Measurements from ENCODE around the gene AMOTL1.
"Not testable (repeated sequence)": the region's sequence is repeated elsewhere in the genome, so short reads cannot be mapped to it uniquely, and the experiment has no call there.

AMOTL1 gene

DNA sequence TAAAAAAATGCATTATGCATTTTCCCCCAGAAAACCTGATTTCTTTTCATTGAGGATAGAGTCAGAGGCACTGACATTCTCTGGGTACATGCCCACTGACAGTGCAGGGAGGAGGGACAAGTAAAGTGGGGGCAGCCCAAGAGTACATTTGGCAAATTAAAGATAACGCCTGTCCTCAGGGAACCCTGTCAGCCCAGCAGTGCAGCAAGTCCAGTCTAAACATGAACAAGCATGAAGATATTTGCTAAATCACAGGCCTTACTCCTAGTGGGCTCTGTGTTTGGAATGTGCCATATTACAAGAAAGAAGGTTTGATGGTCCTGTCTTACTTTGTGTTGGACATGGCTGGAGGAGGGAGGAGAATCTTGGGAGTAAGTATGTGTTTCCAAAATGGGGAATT lies 37.9 kb downstream of the AMOTL1 start:
- no peak for DNase-seq (ENCODE audit: low read depth)
- TF ChIP-seq, protein P1, sequence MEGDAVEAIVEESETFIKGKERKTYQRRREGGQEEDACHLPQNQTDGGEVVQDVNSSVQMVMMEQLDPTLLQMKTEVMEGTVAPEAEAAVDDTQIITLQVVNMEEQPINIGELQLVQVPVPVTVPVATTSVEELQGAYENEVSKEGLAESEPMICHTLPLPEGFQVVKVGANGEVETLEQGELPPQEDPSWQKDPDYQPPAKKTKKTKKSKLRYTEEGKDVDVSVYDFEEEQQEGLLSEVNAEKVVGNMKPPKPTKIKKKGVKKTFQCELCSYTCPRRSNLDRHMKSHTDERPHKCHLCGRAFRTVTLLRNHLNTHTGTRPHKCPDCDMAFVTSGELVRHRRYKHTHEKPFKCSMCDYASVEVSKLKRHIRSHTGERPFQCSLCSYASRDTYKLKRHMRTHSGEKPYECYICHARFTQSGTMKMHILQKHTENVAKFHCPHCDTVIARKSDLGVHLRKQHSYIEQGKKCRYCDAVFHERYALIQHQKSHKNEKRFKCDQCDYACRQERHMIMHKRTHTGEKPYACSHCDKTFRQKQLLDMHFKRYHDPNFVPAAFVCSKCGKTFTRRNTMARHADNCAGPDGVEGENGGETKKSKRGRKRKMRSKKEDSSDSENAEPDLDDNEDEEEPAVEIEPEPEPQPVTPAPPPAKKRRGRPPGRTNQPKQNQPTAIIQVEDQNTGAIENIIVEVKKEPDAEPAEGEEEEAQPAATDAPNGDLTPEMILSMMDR (conservative IDR thresholded peaks at IDR 0.05; ENCODE audit: low read depth, low read length) = no peak
- no peak overlapping the region for H3K4me3 ChIP-seq (ENCODE audit: low read length)

DNA sequence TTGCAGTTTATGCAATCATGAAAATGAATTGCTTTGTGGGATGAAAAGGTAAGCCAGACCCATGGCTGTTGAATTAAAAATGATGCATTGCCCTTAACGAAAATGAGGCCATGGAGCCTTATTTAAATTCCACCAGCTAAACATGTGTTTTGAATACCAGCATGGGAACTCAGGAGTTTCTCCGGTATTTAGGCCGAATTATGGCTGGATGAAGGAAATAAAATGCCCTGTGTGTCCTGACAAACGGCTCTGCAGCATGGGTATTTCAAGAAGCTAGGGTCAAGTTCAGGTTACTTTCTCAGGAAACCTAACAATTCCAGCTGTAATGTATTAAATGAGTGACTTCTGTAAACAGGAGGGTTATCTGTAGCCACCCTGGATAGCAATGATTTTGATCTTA lies 38.3 kb downstream of the AMOTL1 start:
- TF ChIP-seq, protein P1 (conservative IDR thresholded peaks at IDR 0.05; ENCODE audit: low read depth, low read length) = no peak
- DNase-seq (ENCODE audit: low read depth) = no peak
- H3K4me3 ChIP-seq (ENCODE audit: low read length) = no peak overlapping the region

DNA sequence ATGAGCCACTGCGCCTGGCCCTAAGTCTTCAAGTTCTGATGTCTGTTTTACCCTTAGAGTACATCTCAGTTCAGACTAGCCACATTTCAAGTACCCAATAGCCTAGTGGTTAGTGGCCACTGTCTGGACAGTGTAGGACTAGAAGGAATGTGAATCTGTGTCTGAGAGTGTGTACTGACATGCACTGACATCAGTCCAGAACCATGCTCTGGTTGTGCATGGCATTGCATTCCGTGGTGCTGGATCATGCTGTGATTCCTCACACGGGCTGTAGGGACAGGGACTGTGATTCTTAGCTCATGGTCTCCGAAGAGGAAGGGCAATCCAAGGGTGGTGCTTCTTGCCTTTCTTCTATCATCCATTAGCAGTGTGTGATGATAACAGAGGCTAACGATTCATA lies 41.1 kb downstream of the AMOTL1 start:
- H3K4me3 ChIP-seq (ENCODE audit: low read length) = no peak overlapping the region
- no peak for DNase-seq (ENCODE audit: low read depth)
- TF ChIP-seq, protein P1 (conservative IDR thresholded peaks at IDR 0.05; ENCODE audit: low read depth, low read length) = no peak

DNA sequence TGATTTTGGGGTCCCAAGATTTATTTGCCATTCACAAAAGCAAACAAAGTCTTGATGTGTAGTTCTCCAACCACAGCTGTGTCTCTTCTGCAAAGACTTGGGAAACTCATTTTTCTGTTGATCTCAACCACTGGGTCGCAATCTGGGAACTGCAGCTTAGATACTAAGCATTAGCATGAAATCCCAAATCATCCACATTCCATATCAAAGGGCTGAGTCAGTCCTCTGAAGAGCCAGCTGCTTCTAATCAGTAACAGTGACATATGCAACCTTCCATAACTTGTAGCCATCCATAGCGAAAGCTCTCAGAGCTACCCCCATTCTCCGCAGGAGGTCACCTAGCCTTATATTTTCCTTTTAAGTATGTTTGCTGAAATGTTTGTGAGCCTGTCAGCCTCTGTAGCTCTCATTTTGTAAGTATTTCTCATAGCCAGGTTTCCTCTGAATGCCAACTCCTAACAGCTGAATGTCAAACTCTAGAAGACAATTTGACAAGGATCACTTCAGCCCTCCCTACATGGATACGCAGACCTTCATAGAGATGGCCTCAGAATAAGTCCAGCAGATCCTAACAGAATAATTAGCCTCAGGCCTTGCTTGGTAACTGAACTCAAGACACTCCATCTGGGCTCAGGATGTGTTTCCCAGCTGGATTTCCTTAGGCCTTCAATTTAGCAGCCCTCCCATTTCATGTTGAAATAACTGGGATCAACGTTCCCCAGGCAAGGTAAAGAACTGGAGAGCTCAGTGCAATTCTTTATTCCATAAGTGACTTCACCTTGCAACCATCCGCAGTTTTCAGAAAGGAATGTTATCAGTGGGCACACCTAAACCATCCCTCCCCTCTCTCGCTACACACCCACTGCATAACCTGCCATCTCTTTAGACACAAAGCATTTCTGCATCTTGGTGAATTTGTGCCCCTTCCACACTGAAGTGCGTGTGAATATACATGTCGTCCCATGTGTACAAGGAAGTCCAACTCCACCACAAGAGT lies 44.9 kb downstream of the AMOTL1 start:
- not testable (repeated sequence) for H3K4me3 ChIP-seq (ENCODE audit: low read length); DNase-seq (ENCODE audit: low read depth)

DNA sequence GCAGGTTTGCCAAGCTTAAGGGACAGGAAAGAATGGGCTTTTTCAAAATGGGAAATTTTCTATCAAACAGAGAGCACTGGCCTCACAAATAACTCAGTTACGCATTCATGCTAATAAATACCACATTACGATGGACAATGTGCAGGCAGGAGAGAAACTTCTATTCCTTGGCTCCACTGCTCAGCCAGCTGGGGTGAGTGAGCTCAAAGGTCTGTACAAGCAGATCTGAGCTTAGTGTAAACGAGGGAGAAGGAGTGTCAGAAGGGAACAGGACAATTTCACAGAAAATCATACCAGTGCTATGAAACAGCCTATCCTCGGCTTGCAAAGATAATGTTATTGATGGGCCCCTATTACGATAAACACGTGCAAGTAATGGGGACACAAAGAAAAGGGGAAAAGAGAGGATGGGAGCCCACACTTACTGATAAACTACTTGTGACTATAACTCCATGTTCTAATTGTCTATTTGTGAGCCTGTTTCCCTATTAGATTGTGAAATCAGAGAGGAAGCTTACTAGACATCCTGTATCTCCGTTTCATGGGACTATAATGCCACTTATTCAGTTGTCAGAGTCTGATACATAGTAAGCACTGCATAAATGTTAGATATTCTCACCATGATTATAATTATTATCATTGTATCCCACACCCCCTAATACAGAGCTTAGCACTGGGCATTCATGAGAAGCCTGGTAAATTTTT lies 46.3 kb downstream of the AMOTL1 start:
- TF ChIP-seq, protein P1 (conservative IDR thresholded peaks at IDR 0.05; ENCODE audit: low read depth, low read length) = no peak
- H3K4me3 ChIP-seq (ENCODE audit: low read length) = no peak overlapping the region
- DNase-seq (ENCODE audit: low read depth) = no peak

DNA sequence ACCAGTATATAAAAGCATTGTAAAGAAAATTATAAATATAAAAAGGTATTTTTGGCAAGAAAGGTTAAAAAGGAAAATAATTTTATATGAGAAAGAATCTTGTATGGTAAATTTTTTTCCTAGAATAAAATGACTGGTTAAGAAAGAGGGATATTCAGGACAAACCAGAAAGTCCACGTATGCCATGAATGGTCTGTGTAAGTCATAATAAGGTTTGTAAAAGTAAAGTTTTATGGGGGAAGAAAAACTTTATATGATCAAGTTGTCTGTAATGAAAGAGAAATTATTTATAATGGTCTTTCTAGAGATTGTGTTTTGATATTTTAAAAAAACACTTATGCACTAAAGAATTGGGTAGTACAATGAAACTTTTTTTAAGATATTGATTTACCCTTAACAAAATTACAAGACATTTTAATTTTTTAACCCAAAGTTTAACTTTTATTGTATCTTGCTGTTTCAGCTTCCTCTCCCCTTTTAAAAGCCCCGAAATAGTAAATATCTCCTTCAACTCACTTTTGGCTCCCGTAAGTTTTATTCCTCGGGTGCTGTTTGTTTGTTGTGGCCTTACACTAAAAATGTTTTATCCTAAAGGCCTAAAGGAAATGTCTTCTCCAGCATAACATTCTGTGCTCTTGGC lies 47.7 kb downstream of the AMOTL1 start:
- no peak for DNase-seq (ENCODE audit: low read depth)
- TF ChIP-seq, protein P1 (conservative IDR thresholded peaks at IDR 0.05; ENCODE audit: low read depth, low read length) = no peak

DNA sequence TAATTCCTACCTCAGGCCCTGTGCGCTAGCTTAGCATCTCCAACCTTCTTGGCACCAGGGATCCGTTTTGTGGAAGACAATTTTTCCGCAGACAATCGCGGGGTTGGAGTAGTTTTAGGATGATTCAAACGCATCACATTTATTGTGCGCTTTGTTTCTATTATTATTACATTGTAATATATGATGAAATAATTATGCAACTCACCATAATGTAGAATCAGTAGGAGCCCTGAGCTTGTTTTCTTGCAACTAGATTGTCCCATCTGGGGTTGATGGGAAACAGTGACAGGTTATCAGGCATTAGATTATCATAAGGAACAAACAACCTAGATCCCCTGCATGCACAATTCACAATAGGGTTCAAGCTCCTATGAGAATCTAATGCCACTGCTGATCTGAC lies 52.3 kb downstream of the AMOTL1 start:
- TF ChIP-seq, protein P1 (conservative IDR thresholded peaks at IDR 0.05; ENCODE audit: low read depth, low read length) = no peak
- no peak for DNase-seq (ENCODE audit: low read depth)
- no peak overlapping the region for H3K4me3 ChIP-seq (ENCODE audit: low read length)

More for the DNA sequence above, 47.7 kb downstream of the AMOTL1 start:
- no peak overlapping the region for H3K4me3 ChIP-seq (ENCODE audit: low read length)
